ENCODE measurements around the gene RHOT2.

DNA sequence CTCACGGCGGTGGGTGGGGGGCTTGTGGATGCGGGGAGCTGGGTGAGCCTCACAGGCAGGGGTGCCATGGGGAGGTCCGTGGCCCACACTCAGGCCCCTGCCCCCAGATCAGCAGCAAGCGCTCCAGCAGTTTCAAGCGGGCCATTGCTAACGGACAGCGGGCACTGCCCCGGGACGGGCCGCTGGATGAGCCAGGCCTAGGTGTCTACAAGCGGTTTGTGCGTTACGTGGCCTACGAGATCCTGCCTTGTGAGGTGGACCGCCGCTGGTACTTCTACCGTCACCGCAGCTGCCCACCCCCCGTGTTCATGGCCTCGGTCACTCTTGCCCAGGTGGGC is 8.6 kb downstream of the RHOT2 start:
- TF ChIP-seq EZH2 (IDR thresholded peaks at IDR 0.05) (no peak), EZH2phosphoT487 (IDR thresholded peaks at IDR 0.05) (no peak)
- TF ChIP-seq, protein P1, sequence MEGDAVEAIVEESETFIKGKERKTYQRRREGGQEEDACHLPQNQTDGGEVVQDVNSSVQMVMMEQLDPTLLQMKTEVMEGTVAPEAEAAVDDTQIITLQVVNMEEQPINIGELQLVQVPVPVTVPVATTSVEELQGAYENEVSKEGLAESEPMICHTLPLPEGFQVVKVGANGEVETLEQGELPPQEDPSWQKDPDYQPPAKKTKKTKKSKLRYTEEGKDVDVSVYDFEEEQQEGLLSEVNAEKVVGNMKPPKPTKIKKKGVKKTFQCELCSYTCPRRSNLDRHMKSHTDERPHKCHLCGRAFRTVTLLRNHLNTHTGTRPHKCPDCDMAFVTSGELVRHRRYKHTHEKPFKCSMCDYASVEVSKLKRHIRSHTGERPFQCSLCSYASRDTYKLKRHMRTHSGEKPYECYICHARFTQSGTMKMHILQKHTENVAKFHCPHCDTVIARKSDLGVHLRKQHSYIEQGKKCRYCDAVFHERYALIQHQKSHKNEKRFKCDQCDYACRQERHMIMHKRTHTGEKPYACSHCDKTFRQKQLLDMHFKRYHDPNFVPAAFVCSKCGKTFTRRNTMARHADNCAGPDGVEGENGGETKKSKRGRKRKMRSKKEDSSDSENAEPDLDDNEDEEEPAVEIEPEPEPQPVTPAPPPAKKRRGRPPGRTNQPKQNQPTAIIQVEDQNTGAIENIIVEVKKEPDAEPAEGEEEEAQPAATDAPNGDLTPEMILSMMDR (IDR thresholded peaks at IDR 0.05): no peak

Data from neural progenitor cell (in vitro differentiated cells).